GM12878 (cell line): ENCODE data around the gene AP1M2.

ENCODE experiments used
- BMI1 ChIP-seq: fragments of 450-650 bp; IDR thresholded peaks from 2 replicates; pipeline ENCODE4 v1.6.1; 2016; ENCODE audit warnings: mild to moderate bottlenecking, moderate library complexity, borderline replicate concordance
- CEBPB ChIP-seq, 2 experiments: fragments of 150-350 bp in 1 of 2; IDR thresholded peaks; 2 replicates each; pipeline ENCODE4 v1.6.1; 2012 to 2014; ENCODE audit warnings: low read depth in 2 of 2, low read length in 2 of 2, borderline replicate concordance in 1 of 2, inconsistent platforms in 1 of 2
- CTCF ChIP-seq, 3 experiments: IDR thresholded peaks in 2 of 3; conservative IDR thresholded peaks in 1 of 3; 2 replicates each; pipeline ENCODE4 v1.5.1; 2011; ENCODE audit warnings: low read depth in 3 of 3, low read length in 3 of 3, mild to moderate bottlenecking in 3 of 3, control low read depth in 2 of 3, moderate library complexity in 2 of 3, inconsistent platforms in 1 of 3, mixed read lengths in 1 of 3; ENCODE audit not compliant: control insufficient read depth in 2 of 3, insufficient read depth in 1 of 3; ENCODE audit errors: extremely low read depth in 1 of 3
- EZH2 ChIP-seq: IDR thresholded peaks from 2 replicates; pipeline ENCODE4 v1.6.1; 2012; ENCODE audit warnings: low read depth, mild to moderate bottlenecking, control low read depth, inconsistent platforms, low read length, borderline replicate concordance; ENCODE audit not compliant: control insufficient read depth
- MAX ChIP-seq: IDR thresholded peaks from 2 replicates; pipeline ENCODE4 v1.6.1; 2012; ENCODE audit warnings: low read depth, low read length, improper control_type of control experiment
- MTA3 ChIP-seq: IDR thresholded peaks from 2 replicates; pipeline ENCODE4 v1.6.1; 2012; ENCODE audit warnings: low read length, inconsistent platforms, borderline replicate concordance
- PRDM15 ChIP-seq: fragments of 450-650 bp; formaldehyde crosslinking; IDR thresholded peaks from 2 replicates; pipeline ENCODE4 v1.4.0; 2020; ENCODE audit warnings: mild to moderate bottlenecking, moderate library complexity
- SPI1 ChIP-seq: IDR thresholded peaks from 2 replicates; pipeline ENCODE4 v1.6.1; 2011; ENCODE audit warnings: low read depth, mild to moderate bottlenecking, low read length, moderate library complexity, borderline replicate concordance; ENCODE audit not compliant: insufficient read depth
- ZNF24 ChIP-seq: fragments of 450-650 bp; IDR thresholded peaks from 2 replicates; pipeline ENCODE4 v1.6.1; 2017; ENCODE audit warnings: antibody characterized with exemption, mild to moderate bottlenecking
- TF ChIP-seq, protein P1 (sequence below): fragments of 450-650 bp; IDR thresholded peaks from 2 replicates; pipeline ENCODE4 v1.6.1; 2014; ENCODE audit warnings: mild to moderate bottlenecking
- TF ChIP-seq, protein P2 (sequence below): fragments of 450-650 bp; IDR thresholded peaks from 2 replicates; pipeline ENCODE4 v1.6.1; 2017; ENCODE audit warnings: mild to moderate bottlenecking

DNA sequence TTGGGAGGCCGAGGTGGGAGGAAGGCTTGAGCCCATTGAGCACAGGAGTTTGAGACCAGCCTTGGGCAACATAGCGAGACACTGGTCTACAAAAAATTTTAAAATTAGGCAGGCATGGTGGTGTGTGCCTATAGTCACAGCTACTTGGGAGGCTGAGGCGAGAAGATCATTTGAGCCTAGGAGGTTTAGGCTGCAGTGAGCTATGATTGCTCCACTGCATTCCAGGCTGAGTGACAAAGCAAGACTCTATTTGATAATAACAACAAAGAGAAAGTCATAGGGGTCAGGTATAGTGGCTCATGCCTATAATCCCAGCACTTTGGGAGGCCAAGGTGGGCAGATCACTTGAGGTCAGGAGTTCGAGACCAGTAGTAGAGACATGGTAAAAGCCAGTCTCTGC is 33.7 kb upstream of the AP1M2 start:
- no peak for TF ChIP-seq EZH2
- no peak for TF ChIP-seq CTCF (IDR thresholded peaks at IDR 0.05 in 2 of 3, conservative IDR thresholded peaks at IDR 0.05 in 1 of 3; ENCODE audit: control insufficient read depth in 2 of 3, extremely low read depth in 1 of 3, insufficient read depth in 1 of 3, low read depth in 3 of 3, low read length in 3 of 3)
- TF ChIP-seq, protein P1, sequence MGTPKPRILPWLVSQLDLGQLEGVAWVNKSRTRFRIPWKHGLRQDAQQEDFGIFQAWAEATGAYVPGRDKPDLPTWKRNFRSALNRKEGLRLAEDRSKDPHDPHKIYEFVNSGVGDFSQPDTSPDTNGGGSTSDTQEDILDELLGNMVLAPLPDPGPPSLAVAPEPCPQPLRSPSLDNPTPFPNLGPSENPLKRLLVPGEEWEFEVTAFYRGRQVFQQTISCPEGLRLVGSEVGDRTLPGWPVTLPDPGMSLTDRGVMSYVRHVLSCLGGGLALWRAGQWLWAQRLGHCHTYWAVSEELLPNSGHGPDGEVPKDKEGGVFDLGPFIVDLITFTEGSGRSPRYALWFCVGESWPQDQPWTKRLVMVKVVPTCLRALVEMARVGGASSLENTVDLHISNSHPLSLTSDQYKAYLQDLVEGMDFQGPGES, result no peak
- no peak for TF ChIP-seq ZNF24
- TF ChIP-seq SPI1, result no peak
- no peak for TF ChIP-seq CEBPB (IDR thresholded peaks at IDR 0.05; ENCODE audit: borderline replicate concordance in 1 of 2, low read depth in 2 of 2, low read length in 2 of 2)
- TF ChIP-seq BMI1, result no peak
- no peak for TF ChIP-seq MTA3
- no peak for TF ChIP-seq MAX
- TF ChIP-seq, protein P2, sequence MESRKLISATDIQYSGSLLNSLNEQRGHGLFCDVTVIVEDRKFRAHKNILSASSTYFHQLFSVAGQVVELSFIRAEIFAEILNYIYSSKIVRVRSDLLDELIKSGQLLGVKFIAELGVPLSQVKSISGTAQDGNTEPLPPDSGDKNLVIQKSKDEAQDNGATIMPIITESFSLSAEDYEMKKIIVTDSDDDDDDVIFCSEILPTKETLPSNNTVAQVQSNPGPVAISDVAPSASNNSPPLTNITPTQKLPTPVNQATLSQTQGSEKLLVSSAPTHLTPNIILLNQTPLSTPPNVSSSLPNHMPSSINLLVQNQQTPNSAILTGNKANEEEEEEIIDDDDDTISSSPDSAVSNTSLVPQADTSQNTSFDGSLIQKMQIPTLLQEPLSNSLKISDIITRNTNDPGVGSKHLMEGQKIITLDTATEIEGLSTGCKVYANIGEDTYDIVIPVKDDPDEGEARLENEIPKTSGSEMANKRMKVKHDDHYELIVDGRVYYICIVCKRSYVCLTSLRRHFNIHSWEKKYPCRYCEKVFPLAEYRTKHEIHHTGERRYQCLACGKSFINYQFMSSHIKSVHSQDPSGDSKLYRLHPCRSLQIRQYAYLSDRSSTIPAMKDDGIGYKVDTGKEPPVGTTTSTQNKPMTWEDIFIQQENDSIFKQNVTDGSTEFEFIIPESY, result no peak
- no peak for TF ChIP-seq PRDM15
